ENCODE measurements around the gene TPM4. TPM values are rescaled to one million over a fixed set of nuclear protein-coding genes. Genes with fewer than 3 reads are reported as not detected.
"Not testable (repeated sequence)": the region's sequence is repeated elsewhere in the genome, so short reads cannot be mapped to it uniquely, and the experiment has no call there.

TPM4 gene
- total RNA-seq, 6 experiments from 2014 or later, result 973 to 1,332 (median 1,247) TPM

- Mint-ChIP-seq H3K27me3 (ENCODE audit: insufficient read depth) (peaks cover 23% of the 10 kb centered on the region), H3K4me3 (no peak overlapping the region), H3K9me3 (no peaks in the 10 kb centered on the region), H3K4me1 (ENCODE audit: low read depth) (peaks cover 51% of the 10 kb centered on the region), H3K27ac (peak overlapping the region; percentile 81), H3K36me3 (ENCODE audit: low read depth) (peaks cover 71% of the 10 kb centered on the region)
- no peak for DNase-seq
- no peak for TF ChIP-seq CTCF (IDR thresholded peaks at IDR 0.05)
These were observed 18.2 kb downstream of the TPM4 start for GRCh38 chr19:16094360-16095070.

DNA sequence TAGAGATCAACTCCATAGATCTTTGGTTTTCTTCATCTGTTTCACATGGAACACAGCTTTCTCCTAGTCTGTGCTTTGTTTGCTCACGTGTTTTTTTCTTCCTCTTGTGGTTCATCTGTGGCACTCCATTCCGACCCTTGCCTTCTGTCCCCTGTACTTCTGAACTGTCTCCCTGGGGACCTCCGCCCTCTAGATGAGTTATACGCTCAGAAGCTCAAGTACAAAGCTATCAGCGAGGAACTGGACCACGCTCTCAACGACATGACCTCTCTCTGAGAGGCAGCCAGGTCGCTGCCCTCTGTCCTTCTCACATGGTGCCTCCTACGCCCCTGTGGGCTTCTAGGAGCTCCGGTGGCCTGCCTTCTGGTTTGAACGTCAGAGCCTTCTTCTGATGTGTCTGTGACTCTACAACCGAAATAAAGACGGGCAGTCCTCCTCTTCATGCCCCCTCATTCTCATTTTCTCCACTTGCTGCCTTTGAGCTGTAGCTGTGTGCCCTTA lies 18.8 kb downstream of the TPM4 start:
- DNase-seq, result no peak
- Mint-ChIP-seq H3K27ac (peak overlapping the region; percentile 81), H3K27me3 (ENCODE audit: insufficient read depth) (peaks cover 19% of the 10 kb centered on the region), H3K9me3 (no peaks in the 10 kb centered on the region), H3K4me3 (no peak overlapping the region; the same call in 1 of the 2 replicates), H3K36me3 (ENCODE audit: low read depth) (peaks cover 72% of the 10 kb centered on the region), H3K4me1 (ENCODE audit: low read depth) (peaks cover 52% of the 10 kb centered on the region)
- no peak for TF ChIP-seq CTCF (IDR thresholded peaks at IDR 0.05)

- Mint-ChIP-seq H3K36me3 (ENCODE audit: low read depth) (peaks cover 70% of the 10 kb centered on the region), H3K4me3 (no peak overlapping the region), H3K9me3 (no peaks in the 10 kb centered on the region), H3K27me3 (ENCODE audit: insufficient read depth) (peaks cover 19% of the 10 kb centered on the region), H3K27ac (peak overlapping the region; percentile 69), H3K4me1 (ENCODE audit: low read depth) (peaks cover 52% of the 10 kb centered on the region)
- no peak for DNase-seq
- no peak for TF ChIP-seq CTCF (IDR thresholded peaks at IDR 0.05)
These were observed 20.1 kb downstream of the TPM4 start for GRCh38 chr19:16096280-16096855.

DNA sequence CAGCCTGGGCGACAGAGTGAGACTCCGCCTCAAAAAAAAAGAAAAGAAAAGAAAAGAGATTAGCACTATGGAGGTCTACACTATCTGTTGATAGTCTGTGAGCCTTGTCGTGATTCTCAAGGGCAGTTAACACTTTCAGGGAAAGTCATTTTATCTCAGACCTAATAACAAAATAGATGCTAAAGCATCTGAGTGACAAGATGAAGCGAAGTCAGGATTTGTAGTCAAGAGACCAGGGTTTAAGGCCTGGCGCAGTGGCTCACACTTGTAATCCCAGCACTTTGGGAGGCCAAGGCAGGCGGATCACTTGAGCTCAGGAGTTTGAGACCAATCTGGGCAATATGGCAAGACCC lies 22.1 kb downstream of the TPM4 start:
- Mint-ChIP-seq H3K27me3 (ENCODE audit: insufficient read depth) (peaks cover 23% of the 10 kb centered on the region), H3K4me3 (peak overlapping the region; percentile 39; the same call in 1 of the 2 replicates), H3K9me3 (no peaks in the 10 kb centered on the region), H3K4me1 (ENCODE audit: low read depth) (peaks cover 38% of the 10 kb centered on the region), H3K36me3 (ENCODE audit: low read depth) (peaks cover 66% of the 10 kb centered on the region), H3K27ac (peak overlapping the region; percentile 70)
- no peak for DNase-seq
- no peak for TF ChIP-seq CTCF (IDR thresholded peaks at IDR 0.05)

DNA sequence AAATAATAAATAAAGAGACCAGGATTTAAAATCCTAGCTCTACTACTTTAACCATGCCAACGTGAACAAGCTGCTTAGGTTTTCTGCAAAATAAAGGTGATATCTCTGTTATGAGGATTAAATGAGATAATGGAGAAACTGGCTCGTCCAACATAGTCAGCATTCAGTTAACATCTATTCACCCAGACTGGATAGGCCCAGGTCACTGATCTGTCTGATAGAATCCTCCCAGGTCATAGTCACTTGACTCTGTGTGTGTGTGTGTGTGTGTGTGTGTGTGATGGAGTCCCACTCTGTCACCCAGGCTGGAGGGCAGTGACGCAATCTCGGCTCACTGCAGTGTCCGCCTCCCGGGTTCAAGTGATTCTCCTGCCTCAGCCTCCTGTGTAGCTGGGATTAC lies 22.5 kb downstream of the TPM4 start:
- H3K36me3 Mint-ChIP-seq (ENCODE audit: low read depth), result peaks cover 65% of the 10 kb centered on the region
- no peak overlapping the region for H3K4me3 Mint-ChIP-seq
- H3K27ac Mint-ChIP-seq, result peak overlapping the region; percentile 31; the same call in 1 of the 2 replicates
- H3K4me1 Mint-ChIP-seq (ENCODE audit: low read depth), result peaks cover 34% of the 10 kb centered on the region
- no peak for TF ChIP-seq CTCF (IDR thresholded peaks at IDR 0.05)
- DNase-seq, result no peak
- peaks cover 27% of the 10 kb centered on the region for H3K27me3 Mint-ChIP-seq (ENCODE audit: insufficient read depth)
- H3K9me3 Mint-ChIP-seq, result no peaks in the 10 kb centered on the region

- Mint-ChIP-seq H3K36me3 (ENCODE audit: low read depth) (peaks cover 64% of the 10 kb centered on the region), H3K27ac (peak overlapping the region; percentile 56)
These were observed 23.1 kb downstream of the TPM4 start for GRCh38 chr19:16099314-16099965.

More at GRCh38 chr19:16099314-16099965, 23.1 kb downstream of the TPM4 start:
- peaks cover 28% of the 10 kb centered on the region for H3K27me3 Mint-ChIP-seq (ENCODE audit: insufficient read depth)
- peaks cover 33% of the 10 kb centered on the region for H3K4me1 Mint-ChIP-seq (ENCODE audit: low read depth)
- not testable (repeated sequence) for DNase-seq, H3K4me3 Mint-ChIP-seq, H3K9me3 Mint-ChIP-seq
